ENCODE measurements around the gene DTWD1. TPM values are rescaled to one million over a fixed set of nuclear protein-coding genes. Genes with fewer than 3 reads are reported as not detected.
A peak's percentile ranks its signal among the peaks of the same experiment; 100 is the strongest.

Gene DTWD1
- total and polyA plus RNA-seq, 2 of the 13 experiments (the other 11 are each of a cell fraction or from before 2014, with no cell fraction given) = 12.7 to 18.3 TPM

DNA sequence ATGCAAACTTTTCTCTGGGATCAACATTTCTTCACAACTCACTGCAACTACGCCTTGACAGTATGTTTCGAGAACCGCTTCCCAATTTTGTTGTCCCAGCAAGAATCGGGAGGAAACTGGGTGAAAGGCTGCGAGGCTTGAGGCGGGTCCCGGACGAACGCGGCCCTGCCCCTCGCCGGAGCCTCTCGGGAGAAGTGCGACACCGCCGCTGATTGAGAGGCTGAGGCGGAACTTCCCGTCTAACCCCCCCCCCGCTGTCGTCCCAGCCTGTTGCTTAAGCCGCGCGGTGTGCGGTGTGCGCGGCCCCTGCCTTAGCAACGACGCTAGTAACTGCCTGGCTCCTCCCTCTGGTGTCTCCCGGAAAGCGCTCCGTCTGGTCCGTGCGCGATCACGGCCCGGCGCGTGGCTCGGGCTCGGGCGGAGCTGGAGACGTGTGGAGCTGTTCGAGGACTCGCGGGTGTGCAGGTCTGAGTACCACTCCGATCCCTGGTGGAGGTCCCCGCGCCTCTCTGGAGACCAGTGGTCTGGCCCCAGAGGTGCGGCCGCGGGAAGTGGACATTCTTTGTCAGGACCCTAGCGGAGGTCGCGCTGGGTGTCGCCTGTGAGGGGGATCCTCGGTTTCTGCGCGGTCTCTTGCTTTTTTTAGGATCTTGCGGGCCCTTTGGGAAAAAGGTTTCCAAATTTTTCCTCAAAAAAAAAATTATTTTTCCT is at the start of gene DTWD1, which contains the start of gene FAM227B (continued):
- TF ChIP-seq ZNF280D (CRISPR knock-in tag; IDR thresholded peaks at IDR 0.05) = peak; percentile 89; the same call in 1 of the 2 replicates
- TF ChIP-seq ATAD3A (CRISPR knock-in tag; IDR thresholded peaks at IDR 0.05) = 0 out of 2 replicates have a peak, but pooled peaks have one; percentile 72
- TF ChIP-seq ESRRA (CRISPR knock-in tag; IDR thresholded peaks at IDR 0.05; ENCODE audit: low read depth) = peak; percentile 74; the same call in 1 of the 2 replicates
- TF ChIP-seq ZHX2 (IDR thresholded peaks at IDR 0.05; ENCODE audit: low read depth) = peak; percentile 91
- TF ChIP-seq ZHX2 (CRISPR knock-in tag; IDR thresholded peaks at IDR 0.05; ENCODE audit: borderline replicate concordance) = peak; percentile 41; the same call in 1 of the 2 replicates
- no peak for TF ChIP-seq SETDB1 (CRISPR knock-in tag; IDR thresholded peaks at IDR 0.05; ENCODE audit: borderline replicate concordance)
- peak; percentile 59; the same call in 1 of the 2 replicates for TF ChIP-seq ZBTB8A (CRISPR knock-in tag; IDR thresholded peaks at IDR 0.05; ENCODE audit: borderline replicate concordance, low read depth)
- TF ChIP-seq NR2F1 (CRISPR knock-in tag; IDR thresholded peaks at IDR 0.05) = peak in 1 of 2 experiments; percentile 40; a peak in 1 of 4 replicates
- TF ChIP-seq ZNF124 (CRISPR knock-in tag; IDR thresholded peaks at IDR 0.05) = no peak; the same call in 1 of the 2 replicates
- TF ChIP-seq FOXO4 (CRISPR knock-in tag; conservative IDR thresholded peaks at IDR 0.05) = no peak
- peak; percentile 73; the same call in 1 of the 2 replicates for TF ChIP-seq MEIS1 (CRISPR knock-in tag; IDR thresholded peaks at IDR 0.05; ENCODE audit: borderline replicate concordance)
- TF ChIP-seq ZNF3 (CRISPR knock-in tag; IDR thresholded peaks at IDR 0.05) = no peak
- TF ChIP-seq ZNF354B (CRISPR knock-in tag; IDR thresholded peaks at IDR 0.05) = peak; percentile 77; the same call in 1 of the 2 replicates
- peak; percentile 49; the same call in 1 of the 2 replicates for TF ChIP-seq RARA (CRISPR knock-in tag; IDR thresholded peaks at IDR 0.05)
- TF ChIP-seq, protein P1, sequence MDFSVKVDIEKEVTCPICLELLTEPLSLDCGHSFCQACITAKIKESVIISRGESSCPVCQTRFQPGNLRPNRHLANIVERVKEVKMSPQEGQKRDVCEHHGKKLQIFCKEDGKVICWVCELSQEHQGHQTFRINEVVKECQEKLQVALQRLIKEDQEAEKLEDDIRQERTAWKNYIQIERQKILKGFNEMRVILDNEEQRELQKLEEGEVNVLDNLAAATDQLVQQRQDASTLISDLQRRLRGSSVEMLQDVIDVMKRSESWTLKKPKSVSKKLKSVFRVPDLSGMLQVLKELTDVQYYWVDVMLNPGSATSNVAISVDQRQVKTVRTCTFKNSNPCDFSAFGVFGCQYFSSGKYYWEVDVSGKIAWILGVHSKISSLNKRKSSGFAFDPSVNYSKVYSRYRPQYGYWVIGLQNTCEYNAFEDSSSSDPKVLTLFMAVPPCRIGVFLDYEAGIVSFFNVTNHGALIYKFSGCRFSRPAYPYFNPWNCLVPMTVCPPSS (IDR thresholded peaks at IDR 0.05) = no peak
- TF ChIP-seq ZNF878 (CRISPR knock-in tag; IDR thresholded peaks at IDR 0.05) = peak; percentile 84

Measured in HepG2 (cell line).